ENCODE data around the gene ZNF668. TPM values are rescaled to one million over a fixed set of nuclear protein-coding genes. Genes with fewer than 3 reads are reported as not detected.

Gene ZNF668
- total RNA-seq, 2 experiments from 2014 or later: 16.2 to 18.8 TPM

DNA sequence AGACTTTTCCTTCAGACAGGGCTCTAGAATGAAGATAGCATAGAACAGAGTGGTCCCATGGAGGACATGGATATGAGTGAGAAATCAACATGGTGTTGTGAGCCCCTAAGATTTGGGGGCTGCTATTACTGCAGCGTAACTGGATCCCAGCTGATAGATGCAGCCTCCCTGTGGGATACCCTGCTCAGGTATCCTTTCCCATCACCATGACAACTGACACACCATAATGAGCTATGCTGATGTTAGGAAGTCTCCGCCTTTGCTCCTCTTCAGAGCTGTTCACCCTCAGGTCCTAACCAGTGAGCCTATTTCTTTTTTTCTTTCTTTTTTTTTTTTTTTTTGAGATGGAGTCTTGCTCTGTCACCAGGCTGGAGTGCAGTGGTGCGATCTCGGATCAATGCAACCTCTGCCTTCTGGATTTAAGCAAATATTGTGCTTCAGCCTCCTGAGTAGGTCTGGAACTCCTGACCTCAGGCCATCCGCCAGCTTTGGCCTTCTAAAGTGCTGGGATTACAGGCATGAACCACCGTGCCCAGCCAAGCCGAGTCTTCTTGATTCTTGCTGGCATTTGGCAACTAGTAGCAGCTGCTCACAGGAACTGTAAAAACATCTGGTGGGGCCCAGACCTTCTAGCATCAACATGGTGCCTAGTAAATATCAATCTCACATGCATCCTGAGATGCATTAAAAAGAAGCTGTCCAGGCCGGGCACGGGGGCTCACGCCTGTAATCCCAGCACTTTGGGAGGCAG is 23.6 kb downstream of the ZNF668 start:
- DNase-seq (no peak), ATAC-seq (no peak)
- no peaks in the 10 kb centered on the region for H3K36me3 Mint-ChIP-seq (ENCODE audit: low read depth)
- CTCF ChIA-PET: no interaction called here
- peaks cover 4% of the 10 kb centered on the region for H3K4me1 Mint-ChIP-seq (ENCODE audit: low read depth)
- H3K27me3 Mint-ChIP-seq: no peaks in the 10 kb centered on the region
- POLR2A ChIA-PET: interaction anchor here (0.6 to 1.0 kb wide), 2 partner anchors 18 to 67 kb away, joined by 3 to 4 read pairs; no protein-coding TSS in a partner anchor
- no peak overlapping the region for H3K4me3 Mint-ChIP-seq
- H3K9me3 Mint-ChIP-seq: no peaks in the 10 kb centered on the region
- intact Hi-C loops (cut with micrococcal nuclease): no loop called here
- TF ChIP-seq, protein P1, sequence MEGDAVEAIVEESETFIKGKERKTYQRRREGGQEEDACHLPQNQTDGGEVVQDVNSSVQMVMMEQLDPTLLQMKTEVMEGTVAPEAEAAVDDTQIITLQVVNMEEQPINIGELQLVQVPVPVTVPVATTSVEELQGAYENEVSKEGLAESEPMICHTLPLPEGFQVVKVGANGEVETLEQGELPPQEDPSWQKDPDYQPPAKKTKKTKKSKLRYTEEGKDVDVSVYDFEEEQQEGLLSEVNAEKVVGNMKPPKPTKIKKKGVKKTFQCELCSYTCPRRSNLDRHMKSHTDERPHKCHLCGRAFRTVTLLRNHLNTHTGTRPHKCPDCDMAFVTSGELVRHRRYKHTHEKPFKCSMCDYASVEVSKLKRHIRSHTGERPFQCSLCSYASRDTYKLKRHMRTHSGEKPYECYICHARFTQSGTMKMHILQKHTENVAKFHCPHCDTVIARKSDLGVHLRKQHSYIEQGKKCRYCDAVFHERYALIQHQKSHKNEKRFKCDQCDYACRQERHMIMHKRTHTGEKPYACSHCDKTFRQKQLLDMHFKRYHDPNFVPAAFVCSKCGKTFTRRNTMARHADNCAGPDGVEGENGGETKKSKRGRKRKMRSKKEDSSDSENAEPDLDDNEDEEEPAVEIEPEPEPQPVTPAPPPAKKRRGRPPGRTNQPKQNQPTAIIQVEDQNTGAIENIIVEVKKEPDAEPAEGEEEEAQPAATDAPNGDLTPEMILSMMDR (IDR thresholded peaks at IDR 0.05): no peak
- H3K27ac Mint-ChIP-seq: no peak overlapping the region

DNA sequence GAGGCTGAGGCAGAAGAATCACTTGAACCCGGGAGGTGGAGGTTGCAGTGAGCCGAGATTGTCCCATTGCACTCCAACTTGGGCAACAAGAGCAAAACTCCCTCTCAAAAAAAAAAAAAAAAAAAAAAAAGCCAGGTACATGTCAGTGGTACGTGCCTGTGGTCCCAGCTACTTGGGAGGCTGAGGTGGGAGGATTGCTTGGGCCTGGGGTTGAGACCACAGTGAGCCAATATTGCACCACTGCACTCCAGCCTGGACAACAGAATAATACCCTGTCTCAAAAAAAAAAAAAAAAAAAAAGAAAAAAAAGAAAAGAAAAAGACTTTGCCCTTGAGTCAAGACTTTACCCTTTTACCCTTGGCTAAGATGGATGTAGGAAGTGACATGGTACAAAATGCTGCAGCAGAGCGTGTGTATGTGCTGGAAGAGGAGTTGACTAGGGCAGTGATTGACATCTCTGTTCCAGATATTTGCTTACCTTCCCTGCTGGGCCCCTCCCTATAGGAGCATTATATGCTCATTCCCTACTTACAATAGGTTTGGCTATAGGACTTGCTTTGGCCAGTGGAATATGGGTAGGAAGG is 30.1 kb downstream of the ZNF668 start:
- Mint-ChIP-seq H3K9me3 (no peaks in the 10 kb centered on the region), H3K27me3 (no peaks in the 10 kb centered on the region), H3K36me3 (ENCODE audit: low read depth) (peaks cover 5% of the 10 kb centered on the region), H3K4me1 (ENCODE audit: low read depth) (no peaks in the 10 kb centered on the region), H3K4me3 (no peak overlapping the region), H3K27ac (no peak overlapping the region)
- no peak for DNase-seq
- ChIA-PET POLR2A (interaction anchor here (1.0 kb wide), 1 partner anchor 25 kb away, joined by 3 read pairs; no protein-coding TSS in a partner anchor), CTCF (no interaction called here)
- ATAC-seq: no peak
- TF ChIP-seq, protein P1 (IDR thresholded peaks at IDR 0.05): no peak
- intact Hi-C loops (cut with micrococcal nuclease): no loop called here

DNA sequence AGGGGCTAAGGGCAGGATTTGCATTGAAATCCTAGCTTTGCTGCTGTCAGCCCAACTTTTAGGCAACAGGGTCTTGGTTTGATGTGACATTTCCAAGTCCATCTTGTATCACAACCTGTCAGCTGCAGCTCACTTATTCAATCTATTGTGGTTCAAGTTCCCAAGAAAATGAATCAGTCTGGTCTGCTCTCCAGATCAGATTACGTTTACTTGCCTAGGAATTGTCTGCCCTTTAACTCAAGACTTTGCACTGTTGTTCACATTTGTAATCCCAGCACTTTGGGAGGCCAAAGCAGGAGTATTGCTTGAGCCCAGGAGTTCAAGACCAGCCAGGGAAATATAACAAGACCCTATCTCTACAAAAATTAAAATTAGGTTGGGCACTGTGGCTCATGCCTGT is 30.7 kb downstream of the ZNF668 start:
- no peaks in the 10 kb centered on the region for H3K9me3 Mint-ChIP-seq
- H3K27ac Mint-ChIP-seq: no peak overlapping the region
- no peak for DNase-seq
- POLR2A ChIA-PET: no interaction called here
- intact Hi-C loops (cut with micrococcal nuclease): no loop called here
- H3K4me1 Mint-ChIP-seq (ENCODE audit: low read depth): no peaks in the 10 kb centered on the region
- peaks cover 5% of the 10 kb centered on the region for H3K36me3 Mint-ChIP-seq (ENCODE audit: low read depth)
- H3K4me3 Mint-ChIP-seq: no peak overlapping the region
- TF ChIP-seq, protein P1 (IDR thresholded peaks at IDR 0.05): no peak
- CTCF ChIA-PET: no interaction called here
- no peak for ATAC-seq
- H3K27me3 Mint-ChIP-seq: no peaks in the 10 kb centered on the region

DNA sequence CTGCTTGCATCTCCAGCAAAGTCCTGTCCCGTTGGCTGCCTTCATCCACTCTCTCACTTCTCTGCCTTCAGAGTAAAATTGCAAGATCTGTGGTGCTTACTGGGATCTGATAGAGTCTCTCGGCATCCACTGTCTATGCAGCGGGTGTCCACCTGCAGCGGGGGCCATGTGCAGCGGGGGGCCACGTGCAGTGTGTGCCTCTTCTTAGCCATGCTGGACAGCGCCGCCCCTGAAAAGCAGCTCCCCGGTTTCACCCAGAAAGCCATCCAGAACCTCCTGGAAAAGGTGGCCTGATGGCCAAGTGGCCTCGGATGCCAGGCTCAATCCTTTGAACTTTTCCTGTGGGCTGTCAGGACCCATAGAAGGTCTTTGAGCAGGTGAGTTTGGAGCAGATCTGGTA is 31.2 kb downstream of the ZNF668 start:
- DNase-seq: no peak
- no peak for ATAC-seq
- H3K36me3 Mint-ChIP-seq (ENCODE audit: low read depth): peaks cover 5% of the 10 kb centered on the region
- no peaks in the 10 kb centered on the region for H3K27me3 Mint-ChIP-seq
- no peaks in the 10 kb centered on the region for H3K9me3 Mint-ChIP-seq
- intact Hi-C loops (cut with micrococcal nuclease): no loop called here
- H3K4me1 Mint-ChIP-seq (ENCODE audit: low read depth): no peaks in the 10 kb centered on the region
- ChIA-PET POLR2A (interaction anchor here (0.5 kb wide), 1 partner anchor 15 kb away, joined by 3 read pairs; no protein-coding TSS in a partner anchor), CTCF (no interaction called here)
- H3K27ac Mint-ChIP-seq: no peak overlapping the region
- TF ChIP-seq, protein P1 (IDR thresholded peaks at IDR 0.05): no peak
- no peak overlapping the region for H3K4me3 Mint-ChIP-seq

DNA sequence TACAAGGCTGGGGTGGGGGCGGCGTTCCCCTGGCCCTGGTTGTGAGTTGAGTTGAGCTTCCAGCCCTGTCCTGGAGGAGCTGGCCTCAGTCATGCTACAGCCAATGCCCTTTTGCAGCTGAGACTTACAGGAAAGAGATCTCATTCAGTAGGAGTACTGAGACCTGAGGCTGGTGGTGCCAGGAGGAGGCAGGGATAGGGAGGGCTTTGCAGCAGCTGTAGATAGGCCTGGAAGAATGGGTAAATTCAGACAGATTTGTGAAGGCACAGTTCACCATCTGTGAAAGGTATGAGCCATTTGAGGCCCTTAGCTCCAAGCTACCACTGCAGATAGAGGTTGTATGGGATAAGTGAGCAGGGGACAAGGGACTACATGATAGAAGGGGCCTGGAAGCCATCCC is 35.0 kb downstream of the ZNF668 start:
- no peak for DNase-seq

More for the DNA sequence above, 35.0 kb downstream of the ZNF668 start:
- ATAC-seq: no peak
- no peak overlapping the region for H3K27ac Mint-ChIP-seq
- POLR2A ChIA-PET: interaction anchor here (0.9 to 1.1 kb wide), 3 partner anchors 9 to 143 kb away, joined by 3 read pairs; no protein-coding TSS in a partner anchor
- H3K9me3 Mint-ChIP-seq: no peaks in the 10 kb centered on the region
- intact Hi-C loops (cut with micrococcal nuclease): no loop called here
- TF ChIP-seq, protein P1 (IDR thresholded peaks at IDR 0.05): no peak
- H3K4me3 Mint-ChIP-seq: no peak overlapping the region
- CTCF ChIA-PET: interaction anchor here (0.7 to 1.0 kb wide), 3 partner anchors 15 to 35 kb away, joined by 3 read pairs; no protein-coding TSS in a partner anchor
- peaks cover 13% of the 10 kb centered on the region for H3K36me3 Mint-ChIP-seq (ENCODE audit: low read depth)
- H3K27me3 Mint-ChIP-seq: no peaks in the 10 kb centered on the region
- H3K4me1 Mint-ChIP-seq (ENCODE audit: low read depth): peaks cover 12% of the 10 kb centered on the region
